Measurements from ENCODE around the gene DR1.
"Not testable (repeated sequence)": the region's sequence is repeated elsewhere in the genome, so short reads cannot be mapped to it uniquely, and the experiment has no call there.

The DR1 gene

DNA sequence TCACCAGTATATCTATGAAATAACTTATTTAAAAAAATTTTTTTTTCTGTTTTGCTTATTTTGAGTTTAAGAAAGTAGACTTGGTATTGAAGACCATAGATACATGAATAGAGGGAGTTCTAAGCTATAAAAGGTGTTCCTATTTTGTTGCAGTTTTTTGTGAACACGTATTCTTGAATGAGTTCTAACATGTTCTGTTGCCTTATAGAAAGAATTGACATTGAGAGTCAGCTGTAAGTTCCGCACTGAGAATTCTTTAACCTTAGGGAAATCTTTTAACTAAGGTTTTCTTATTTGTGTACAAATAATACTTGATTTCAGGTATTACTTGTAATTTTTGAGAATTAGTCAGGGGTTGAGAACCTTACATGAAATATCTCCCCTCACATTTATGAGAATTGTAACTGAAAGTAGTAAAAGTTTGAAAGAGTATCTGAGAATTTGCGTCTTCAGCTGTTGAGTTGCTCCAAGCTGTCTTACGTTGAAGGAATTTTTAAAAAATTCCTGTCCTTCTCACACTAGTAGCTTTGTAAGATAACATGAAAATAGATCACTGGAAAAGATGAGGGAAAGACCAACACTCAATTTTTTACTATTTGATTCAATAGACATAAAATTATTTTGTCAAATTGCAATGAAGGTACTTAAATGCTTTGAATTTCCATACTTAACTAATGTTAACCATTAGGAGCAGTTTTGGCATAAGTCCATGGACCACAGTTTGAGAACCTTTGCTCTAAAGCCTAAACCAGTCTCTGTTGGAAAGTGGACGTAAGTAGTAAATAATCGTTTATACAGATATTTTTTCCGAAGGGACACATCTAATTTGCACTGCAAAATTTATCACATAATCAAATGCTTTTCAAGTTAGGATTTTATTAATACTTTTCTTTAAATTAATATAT is 3.8 kb downstream of the DR1 start:
- no peak for TF ChIP-seq ZNF274 (IDR thresholded peaks at IDR 0.05; ENCODE audit: low read depth, low read length)
- H3K4me3 ChIP-seq (ENCODE audit: low read length), result peak overlapping the region; percentile 88; the same call in 1 of the 2 replicates

DNA sequence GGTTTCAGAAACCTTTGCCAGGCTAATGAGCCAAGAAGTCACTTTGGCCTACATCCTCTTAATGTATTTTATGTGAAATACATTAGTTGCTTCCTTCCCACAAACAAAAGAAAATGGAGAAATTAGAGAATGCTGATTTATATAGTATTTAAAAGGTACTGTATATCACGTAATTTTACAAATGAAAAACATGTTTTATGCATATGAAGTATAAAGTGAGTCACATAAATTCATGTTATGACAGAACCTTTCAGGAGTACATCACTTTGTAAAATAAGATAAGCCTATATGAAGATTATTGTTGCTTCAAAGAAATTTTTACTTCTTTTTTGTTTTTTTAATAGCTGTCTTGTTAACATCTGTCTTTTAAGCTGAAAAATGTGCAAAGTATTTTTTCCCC is 4.6 kb downstream of the DR1 start:
- H3K4me3 ChIP-seq (ENCODE audit: low read length), result peak overlapping the region; percentile 88; the same call in 1 of the 2 replicates
- TF ChIP-seq ZNF274 (IDR thresholded peaks at IDR 0.05; ENCODE audit: low read depth, low read length), result no peak

GRCh38 chr1:93350875-93351274 is 5.2 kb downstream of the DR1 start:
- TF ChIP-seq ZNF274 (IDR thresholded peaks at IDR 0.05; ENCODE audit: low read depth, low read length), result no peak
- H3K4me3 ChIP-seq (ENCODE audit: low read length), result peak overlapping the region; percentile 23; the same call in 1 of the 2 replicates

DNA sequence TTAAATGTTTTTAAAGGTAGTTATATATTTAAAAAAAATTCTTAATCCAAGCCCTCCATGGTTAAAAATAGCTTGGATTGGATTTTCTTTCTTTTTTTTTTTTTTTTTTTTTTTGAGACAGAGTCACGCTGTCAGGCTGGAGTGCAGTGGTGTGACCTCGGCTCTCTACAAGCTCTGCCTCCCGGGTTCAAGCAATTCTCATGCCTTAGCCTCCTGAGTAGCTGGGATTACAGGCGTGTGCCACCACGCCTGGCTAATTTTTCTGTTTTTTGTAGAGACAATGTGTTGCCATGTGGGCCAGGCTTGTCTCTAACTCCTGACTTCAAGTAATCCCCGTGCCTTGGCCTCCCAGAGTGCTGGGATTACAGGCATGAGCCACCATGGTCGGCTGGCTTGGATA is 5.6 kb downstream of the DR1 start:
- H3K4me3 ChIP-seq (ENCODE audit: low read length), result peak overlapping the region; percentile 23

DNA sequence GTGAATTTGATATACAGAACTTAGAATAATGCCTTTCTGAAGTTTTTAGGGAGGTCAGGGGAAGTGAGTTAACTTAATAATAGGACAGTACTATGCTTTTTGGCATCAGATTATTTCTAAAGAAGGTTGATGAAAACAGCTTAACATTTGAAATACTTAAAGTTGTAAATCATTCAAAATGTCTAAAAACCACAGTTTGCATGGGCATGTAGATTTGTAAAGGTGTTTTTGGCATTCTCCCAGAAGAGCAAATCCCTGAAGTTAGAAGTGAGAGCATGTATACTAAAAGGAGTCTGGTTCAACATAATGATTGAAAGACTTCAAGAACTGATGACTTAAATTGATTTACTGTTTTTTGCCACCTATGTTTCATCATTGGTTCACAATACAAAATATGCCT is 6.7 kb downstream of the DR1 start:
- H3K4me3 ChIP-seq (ENCODE audit: low read length), result no peak overlapping the region
- no peak for TF ChIP-seq ZNF274 (IDR thresholded peaks at IDR 0.05; ENCODE audit: low read depth, low read length)

GRCh38 chr1:93353286-93353685 is 7.6 kb downstream of the DR1 start:
- H3K4me3 ChIP-seq (ENCODE audit: low read length), result no peak overlapping the region
- TF ChIP-seq ZNF274 (IDR thresholded peaks at IDR 0.05; ENCODE audit: low read depth, low read length), result no peak

- TF ChIP-seq ZNF274 (IDR thresholded peaks at IDR 0.05; ENCODE audit: low read depth, low read length), result no peak
- no peak overlapping the region for H3K4me3 ChIP-seq (ENCODE audit: low read length)
These were observed 9.0 kb downstream of the DR1 start for GRCh38 chr1:93354749-93355148.

DNA sequence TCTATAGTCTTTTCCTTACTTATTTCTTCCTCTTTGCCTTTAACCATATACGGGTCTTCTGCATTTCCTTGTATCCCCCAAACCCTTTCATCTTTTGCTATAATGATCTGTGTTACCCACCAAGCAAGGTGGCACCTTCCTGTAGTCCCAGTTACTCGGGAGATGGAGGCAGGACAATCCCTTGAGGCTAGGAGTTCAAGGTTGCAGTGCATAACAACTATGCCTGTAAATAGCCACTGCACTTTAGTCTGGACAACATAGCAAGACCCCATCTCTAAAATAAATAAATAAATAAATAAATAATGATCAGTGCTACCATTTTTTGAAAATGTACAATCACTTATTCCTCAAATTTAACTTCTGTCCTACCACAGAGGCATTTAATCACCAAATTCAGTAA is 11.5 kb downstream of the DR1 start:
- TF ChIP-seq ZNF274 (IDR thresholded peaks at IDR 0.05; ENCODE audit: low read depth, low read length), result no peak
- H3K4me3 ChIP-seq (ENCODE audit: low read length), result no peak overlapping the region

DNA sequence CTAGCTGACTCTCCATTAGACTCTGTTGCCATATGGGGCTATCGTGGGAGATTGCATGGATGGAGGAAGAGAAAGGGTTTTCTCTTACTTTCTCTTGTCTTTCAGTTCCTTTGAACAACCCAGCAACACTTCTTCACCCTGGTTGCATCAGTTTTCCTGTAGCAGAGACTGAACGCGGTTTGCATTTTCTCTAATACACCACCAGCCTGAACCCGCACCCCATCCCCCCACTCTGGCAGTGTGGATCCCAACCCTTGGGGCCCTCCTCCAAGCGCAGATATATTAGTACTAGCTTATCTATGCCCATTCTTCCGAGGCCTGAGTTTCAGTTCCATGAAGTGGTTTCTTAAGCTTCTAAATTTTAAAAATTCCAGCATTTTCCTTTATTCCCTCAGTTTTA is 12.6 kb downstream of the DR1 start:
- no peak overlapping the region for H3K4me3 ChIP-seq (ENCODE audit: low read length)
- no peak for TF ChIP-seq ZNF274 (IDR thresholded peaks at IDR 0.05; ENCODE audit: low read depth, low read length)

DNA sequence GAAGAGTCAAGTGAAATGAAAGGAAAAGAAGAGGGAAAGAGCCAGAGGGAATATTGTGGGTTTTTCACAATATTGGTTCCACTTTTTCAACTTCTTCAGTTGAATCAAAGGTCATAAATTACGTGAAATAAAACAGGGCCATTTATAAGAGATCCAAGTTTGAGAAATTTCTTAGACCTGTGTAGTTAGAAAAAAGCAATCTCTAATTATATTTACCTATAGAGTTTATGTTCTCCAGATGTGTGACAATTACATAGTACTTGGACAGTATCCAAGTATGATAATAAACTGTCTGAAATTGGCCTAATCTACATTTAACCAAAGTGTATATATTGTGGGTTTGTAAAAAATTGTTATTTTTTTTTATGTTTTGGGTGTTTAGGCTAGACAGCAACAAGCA is 14.4 kb downstream of the DR1 start:
- no peak for TF ChIP-seq ZNF274 (IDR thresholded peaks at IDR 0.05; ENCODE audit: low read depth, low read length)
- H3K4me3 ChIP-seq (ENCODE audit: low read length), result no peak overlapping the region

DNA sequence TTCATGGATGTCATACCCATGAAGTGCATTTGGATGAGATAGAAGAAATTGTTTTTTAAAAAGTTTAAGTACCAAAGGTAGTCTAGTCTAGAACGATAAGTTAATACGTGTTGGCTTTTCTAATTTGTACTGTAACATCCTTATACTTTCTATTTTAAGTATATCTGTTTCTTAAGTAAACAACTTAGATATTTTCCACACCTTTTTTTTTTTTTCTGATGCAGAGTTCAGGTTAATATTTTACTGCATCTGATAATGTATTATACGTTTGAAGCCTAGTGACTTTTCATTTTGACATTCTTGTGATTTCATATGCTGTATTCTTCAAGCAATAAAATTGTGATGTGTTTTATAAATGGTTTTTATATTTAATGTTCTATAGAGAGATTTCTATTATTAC is 16.5 kb downstream of the DR1 start:
- no peak overlapping the region for H3K4me3 ChIP-seq (ENCODE audit: low read length)
- TF ChIP-seq ZNF274 (IDR thresholded peaks at IDR 0.05; ENCODE audit: low read depth, low read length), result no peak

GRCh38 chr1:93365813-93366212 is 20.1 kb downstream of the DR1 start:
- no peak overlapping the region for H3K4me3 ChIP-seq (ENCODE audit: low read length)
- TF ChIP-seq ZNF274 (IDR thresholded peaks at IDR 0.05; ENCODE audit: low read depth, low read length), result no peak

DNA sequence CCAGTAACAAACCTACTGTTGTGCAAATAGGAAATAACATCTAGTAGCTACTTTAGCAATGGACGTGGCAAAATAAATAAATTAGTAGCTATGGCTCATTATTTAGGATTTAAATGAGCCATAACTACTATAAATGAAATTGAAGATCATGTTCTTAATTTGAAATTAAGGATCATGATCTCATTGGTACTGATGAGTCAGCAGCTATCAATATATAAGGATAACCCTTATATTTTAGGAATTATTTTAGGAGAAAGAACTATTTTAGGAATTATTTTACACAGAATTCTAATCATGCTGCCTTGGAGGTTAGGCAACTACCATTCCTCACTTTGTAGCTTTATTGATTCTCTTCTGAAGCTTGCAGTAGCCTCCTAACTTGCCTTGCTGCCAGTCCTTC is 24.0 kb downstream of the DR1 start:
- no peak overlapping the region for H3K4me3 ChIP-seq (ENCODE audit: low read length)
- no peak for TF ChIP-seq ZNF274 (IDR thresholded peaks at IDR 0.05; ENCODE audit: low read depth, low read length)

DNA sequence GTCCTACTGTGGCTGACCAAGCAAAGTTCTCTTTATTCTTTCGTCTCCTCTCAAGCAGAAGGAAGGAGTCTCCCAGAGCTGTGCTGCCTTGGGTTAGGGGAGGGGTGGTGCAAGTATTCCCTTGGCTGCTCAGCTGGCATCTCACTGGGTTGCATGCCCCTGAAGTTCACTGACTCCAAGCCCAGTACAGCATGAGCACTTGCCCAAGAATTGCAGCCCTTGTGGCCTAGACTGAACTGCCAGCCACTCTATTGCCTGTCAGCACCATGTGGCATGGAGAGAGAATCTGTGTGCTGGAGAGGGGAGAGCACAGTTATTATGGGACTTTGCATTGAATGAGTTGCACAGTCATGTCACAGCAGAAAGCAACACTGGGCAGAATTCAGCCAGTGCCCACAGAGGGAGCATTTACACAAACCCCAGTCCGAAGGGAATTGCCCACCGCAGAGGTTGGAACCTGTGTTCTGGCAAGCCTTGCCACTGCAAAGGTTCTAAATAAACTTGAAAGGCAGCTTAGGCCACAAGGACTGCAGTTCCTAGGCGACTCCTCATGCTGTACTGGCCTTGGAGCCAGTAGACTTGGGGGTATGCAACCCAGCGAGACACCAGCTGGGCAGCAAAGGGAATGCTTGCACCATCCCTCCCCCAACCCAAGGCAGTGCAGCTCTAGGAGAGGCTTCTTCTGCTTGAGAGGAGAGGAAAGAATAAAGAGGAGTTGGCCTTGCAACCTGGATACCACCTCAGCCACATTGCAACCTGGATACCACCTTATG is 28.8 kb downstream of the DR1 start:
- no peak overlapping the region for H3K4me3 ChIP-seq (ENCODE audit: low read length)
- no peak for TF ChIP-seq ZNF274 (IDR thresholded peaks at IDR 0.05; ENCODE audit: low read depth, low read length)

- TF ChIP-seq ZNF274 (IDR thresholded peaks at IDR 0.05; ENCODE audit: low read depth, low read length), result no peak
- no peak overlapping the region for H3K4me3 ChIP-seq (ENCODE audit: low read length)
These were observed 38.9 kb downstream of the DR1 start for GRCh38 chr1:93384656-93385055.

DNA sequence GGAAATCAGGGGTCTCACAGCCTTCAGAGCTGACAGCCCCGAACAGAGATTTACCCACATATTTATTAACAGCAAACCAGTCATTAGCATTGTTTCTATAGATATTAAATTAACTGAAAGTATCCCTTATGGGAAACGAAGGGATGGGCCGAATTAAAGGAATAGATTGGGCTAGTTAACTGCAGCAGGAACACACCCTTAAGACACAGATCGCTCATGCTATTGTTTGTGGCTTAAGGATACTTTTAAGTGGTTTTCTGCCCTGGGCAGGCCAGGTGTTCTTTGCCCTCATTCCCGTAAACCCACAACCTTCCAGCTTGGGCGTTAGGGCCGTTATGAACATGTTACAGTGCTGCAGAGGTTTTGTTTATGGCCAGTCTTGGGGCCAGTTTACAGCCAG is 40.6 kb downstream of the DR1 start:
- H3K4me3 ChIP-seq (ENCODE audit: low read length), result not testable (repeated sequence)
